GM21717 (cell line): Measurements from ENCODE around the gene PTPRD.

Experiments used
- ATAC-seq: cut with Tn5 transposase; IDR thresholded peaks from one replicate; pipeline ENCODE4 v1.9.1; 2021; ENCODE audit warnings: mild to moderate bottlenecking, moderate library complexity; ENCODE audit not compliant: unreplicated experiment

The PTPRD gene

DNA sequence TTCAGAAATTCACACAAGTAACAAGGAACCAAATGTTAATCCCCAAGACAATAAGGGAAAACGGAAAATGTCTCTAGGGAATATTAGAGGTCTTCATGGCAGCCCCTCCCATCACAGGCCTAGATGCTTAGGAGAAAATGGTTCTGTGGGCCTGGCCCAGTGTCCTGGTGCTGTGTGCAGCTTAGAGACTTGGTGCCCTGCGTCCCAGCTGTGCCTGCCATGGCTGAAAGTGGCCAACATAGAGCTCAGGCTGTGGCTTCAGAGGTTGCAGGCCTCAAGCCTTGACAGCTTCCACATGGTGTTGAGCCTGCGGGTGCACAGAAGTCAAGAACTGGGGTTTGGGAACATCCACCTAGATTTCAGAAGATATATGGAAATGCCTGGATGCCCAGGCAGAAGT lies 942.3 kb downstream of the PTPRD start:
- ATAC-seq: no peak

DNA sequence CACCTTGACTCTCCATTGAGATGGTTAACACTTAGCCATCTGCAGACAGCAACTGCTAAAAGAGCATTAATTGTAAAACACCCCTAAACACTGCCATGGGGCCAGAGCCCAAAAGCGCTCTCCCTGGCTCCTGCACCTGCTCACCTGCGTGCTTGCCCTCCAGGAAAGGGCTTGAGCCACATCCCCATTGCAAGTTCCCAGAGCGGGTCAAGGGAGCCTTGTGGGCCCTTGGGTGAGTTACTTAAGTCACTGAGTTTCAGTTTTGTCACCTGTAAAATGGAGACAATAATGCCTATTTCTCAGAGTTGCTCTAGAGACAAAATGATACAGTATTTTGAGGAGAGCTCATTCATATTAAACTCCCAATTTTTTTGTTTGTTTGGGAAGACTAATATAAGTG lies 967.8 kb downstream of the PTPRD start:
- no peak for ATAC-seq

DNA sequence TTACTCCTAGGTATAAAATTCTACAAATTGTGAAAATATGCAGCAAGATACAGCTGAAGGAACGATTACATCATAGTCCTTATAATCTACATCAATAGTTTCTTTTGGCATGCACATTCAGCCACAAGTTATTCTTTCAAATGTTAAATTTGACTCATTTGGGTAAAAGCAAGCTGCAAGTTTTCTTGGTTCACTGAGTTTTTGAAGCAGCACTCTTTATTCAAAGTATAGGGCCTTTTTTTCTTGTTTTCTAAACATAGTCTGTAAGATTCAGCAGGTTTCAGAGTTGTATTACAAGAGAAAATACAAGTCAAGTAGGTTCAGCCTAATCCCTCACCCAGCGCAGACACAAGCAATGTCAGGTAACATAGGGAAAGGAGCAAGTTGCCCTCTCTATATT lies 981.5 kb downstream of the PTPRD start:
- peak; percentile 61 for ATAC-seq

- ATAC-seq: no peak
These were observed 987.6 kb downstream of the PTPRD start for GRCh38 chr9:9625248-9625647.

DNA sequence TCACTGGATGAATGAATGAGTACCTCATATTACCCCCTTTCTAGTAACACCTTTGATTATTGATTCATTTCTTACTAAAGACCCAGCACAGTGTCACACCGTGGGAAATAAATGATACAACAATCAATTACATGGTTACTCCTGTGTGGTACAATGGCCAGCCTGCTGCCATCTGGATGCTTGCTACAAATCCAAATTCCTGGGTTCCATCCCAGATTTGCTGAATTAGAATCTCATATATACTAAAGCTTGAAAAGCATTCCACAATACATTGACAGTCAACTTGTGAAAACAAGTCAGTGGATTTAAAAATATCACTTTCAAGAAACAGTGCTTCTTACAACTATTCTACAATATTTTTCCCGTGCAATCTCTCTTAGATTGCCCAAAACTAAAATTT lies 989.3 kb downstream of the PTPRD start:
- ATAC-seq: no peak

DNA sequence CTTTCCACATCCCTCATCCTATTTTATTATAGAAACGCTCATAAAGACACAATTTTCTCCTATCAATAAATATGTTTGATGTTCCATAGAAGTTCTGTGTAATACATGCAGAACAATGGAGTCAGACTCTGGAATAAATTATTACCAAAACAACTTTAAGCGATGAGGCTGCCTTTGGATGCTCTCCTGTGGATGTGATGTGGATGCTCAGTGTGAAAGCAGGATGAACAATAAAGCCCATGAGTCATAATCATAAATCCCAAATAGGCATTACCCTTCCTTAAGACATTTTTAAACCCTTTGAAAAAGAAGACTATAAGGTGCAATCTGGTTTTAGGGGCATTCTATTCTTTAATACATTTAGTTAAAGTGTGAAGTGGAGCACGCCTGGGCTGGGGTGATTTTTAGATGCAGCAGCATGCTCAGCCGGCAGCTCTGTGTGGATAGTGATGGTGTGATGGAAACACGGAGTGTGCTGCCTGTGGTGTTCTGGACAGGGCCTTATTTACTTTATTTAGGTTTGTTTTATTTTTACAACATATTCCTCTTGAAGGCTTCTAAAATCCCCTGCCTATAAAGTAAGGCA lies 991.4 kb downstream of the PTPRD start:
- no peak for ATAC-seq

DNA sequence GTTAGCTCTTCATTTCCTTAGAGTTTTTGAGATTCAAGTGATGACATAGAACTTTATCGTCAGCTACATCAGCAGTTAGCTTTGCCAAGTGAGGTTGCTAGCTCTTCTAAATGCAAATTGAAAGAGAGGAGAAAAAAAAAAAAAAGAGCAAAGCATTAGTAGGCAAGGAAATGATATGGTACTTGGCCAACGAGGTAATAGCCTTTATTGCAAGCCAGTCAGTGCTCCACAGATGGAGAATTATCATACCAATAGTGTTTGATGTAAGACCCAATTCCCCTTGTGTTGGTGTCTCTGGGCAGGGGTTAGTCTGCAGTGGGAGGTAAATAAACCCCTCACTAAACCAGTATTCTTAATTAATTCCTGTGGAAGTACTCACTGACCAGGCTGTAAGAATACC lies 992.1 kb downstream of the PTPRD start:
- ATAC-seq: no peak

DNA sequence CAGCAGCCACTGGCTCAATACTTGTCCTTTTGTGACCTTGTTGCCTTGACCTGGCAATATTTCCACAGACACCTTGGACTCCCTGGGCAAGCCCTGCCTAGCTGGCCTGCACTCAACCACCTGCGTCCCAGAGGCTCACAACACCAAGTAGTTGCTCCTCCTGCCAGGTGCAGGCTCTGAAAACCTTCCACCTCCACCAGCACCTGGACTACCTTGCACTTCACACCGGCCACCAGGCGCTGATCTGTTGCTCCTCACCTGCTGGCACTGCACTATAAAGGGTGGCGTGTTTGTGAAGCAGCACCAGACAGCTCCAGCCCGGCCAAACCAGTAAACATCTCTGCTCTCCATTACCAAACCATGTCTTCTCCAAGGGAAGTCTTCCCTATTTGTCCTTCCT lies 997.7 kb downstream of the PTPRD start:
- no peak for ATAC-seq

DNA sequence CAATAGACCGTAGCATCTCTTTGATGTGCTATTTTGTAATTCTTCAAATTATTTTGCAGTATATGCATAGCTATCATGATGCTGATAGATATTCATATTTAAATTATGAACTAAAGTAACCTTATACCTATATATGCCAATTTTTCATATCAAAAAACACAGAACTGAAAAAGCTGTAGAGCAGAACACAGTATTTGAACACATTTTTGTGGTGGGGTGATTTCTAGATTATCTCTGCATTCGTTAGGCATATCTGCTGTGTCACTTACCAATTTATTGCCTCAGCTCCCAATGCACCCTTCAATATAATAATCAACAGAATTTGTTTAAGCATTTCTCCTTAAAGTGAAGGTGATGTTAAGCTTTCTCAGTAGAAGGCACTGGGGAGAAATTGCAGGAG lies 998.2 kb downstream of the PTPRD start:
- ATAC-seq: no peak

- no peak for ATAC-seq
These were observed 1000.0 kb downstream of the PTPRD start for GRCh38 chr9:9612755-9613154.

DNA sequence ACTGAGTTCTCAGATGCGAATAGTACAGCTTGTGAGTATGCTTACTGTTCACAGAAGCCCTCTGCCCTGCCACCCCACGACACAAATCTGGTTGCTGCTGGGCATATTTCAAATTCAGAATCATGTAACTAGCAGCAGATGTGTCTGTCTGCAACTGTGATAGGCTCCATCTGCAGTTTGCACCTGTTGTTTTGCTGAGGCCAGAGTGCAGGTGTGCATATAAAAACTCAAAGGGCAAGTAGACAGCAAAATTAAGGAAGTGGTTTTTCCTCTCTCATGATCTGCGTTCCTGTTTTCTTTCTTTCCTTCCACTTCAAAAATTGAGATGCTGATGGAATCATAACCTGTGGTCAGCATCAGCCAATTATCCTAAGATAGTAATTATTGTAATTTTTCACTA lies 1000.5 kb downstream of the PTPRD start:
- ATAC-seq: peak; percentile 81

DNA sequence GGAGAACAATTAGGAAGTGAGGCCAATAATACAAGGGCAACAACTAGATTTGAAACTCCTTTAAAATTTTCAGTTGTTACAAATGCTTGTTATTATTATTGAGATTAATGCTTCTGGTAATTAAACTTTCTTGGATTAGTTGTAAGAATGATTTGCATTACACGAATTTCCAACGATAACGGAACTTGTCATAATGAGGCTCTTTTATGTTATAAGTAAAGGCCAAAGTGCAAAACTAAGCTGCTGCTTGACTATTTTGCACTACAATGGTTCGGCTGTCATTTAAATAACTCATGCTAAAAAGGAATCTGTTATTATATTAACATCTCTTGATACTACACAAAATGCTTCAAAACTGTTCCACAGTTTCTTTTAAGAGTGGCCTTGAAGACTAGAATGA lies 1007.1 kb downstream of the PTPRD start:
- ATAC-seq: no peak

- no peak for ATAC-seq
These were observed 1009.5 kb downstream of the PTPRD start for GRCh38 chr9:9603345-9603744.

DNA sequence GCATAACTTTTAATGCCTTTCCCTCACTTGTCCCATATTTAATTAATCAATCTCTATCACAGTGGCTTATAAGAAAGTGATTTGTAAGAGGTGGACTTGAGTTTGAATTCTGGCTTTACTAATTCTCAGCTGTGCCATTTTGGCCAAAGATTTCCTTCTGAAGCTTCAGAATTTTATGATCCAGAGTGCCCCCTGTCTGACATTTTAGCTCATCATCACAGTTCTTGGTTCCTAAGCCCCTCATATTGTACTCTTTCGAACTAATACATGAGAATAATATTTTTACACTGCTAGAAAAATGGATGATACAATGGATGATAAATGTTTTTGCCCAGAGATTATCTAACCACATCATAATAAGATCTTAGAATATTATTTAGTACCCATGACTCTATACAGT lies 1014.1 kb downstream of the PTPRD start:
- no peak for ATAC-seq

DNA sequence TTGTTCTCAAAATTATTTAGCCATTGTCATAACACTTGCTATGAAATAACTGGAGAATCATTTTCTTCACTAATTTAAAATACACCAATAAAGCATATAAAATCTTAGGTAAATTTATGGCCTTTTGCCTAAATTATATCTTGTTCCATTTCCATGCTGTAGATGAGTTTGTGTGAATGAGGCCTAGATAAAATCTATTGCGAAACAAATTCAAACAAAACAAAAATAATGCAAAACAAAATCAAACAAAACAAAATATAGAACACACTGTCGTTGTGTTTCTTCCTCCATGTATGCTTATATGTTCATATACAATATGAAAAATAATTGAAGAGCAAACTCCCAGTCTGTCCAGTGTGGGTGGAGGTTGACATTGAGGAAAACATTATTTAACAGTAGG lies 1020.7 kb downstream of the PTPRD start:
- ATAC-seq: no peak

GRCh38 chr9:9585920-9586319 lies 1026.9 kb downstream of the PTPRD start:
- ATAC-seq: no peak

GRCh38 chr9:9574080-9574479 lies 1038.7 kb downstream of the PTPRD start:
- no peak for ATAC-seq

DNA sequence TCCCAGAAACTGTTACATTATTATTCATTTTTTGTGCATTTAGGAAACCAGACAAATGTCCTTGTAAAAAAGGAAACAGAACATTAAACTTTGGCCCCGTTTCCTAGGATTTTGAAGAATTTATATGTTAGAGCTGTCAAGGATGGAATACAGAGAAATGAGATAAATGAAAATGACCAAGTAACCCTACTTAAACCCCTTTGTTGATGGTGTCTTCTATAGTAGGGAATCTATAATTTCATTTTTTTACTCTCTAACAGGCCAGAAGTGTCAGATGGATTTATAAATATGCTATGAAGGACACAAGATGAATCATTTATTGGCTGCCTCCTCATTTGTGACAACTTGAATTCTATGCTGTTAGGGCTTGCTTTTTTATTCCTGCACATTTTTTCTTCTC lies 1047.1 kb downstream of the PTPRD start:
- no peak for ATAC-seq

- no peak for ATAC-seq
These were observed 1049.0 kb downstream of the PTPRD start for GRCh38 chr9:9563817-9564216.

- no peak for ATAC-seq
These were observed 1052.3 kb downstream of the PTPRD start for GRCh38 chr9:9560382-9561035.

- no peak for ATAC-seq
These were observed 1053.9 kb downstream of the PTPRD start for GRCh38 chr9:9558907-9559306.

GRCh38 chr9:9557804-9558334 lies 1054.9 kb downstream of the PTPRD start:
- ATAC-seq: no peak
